ENCODE measurements around the gene MAPKBP1. TPM values are rescaled to one million over a fixed set of nuclear protein-coding genes. Genes with fewer than 3 reads are reported as not detected.

MAPKBP1 gene
- total and polyA plus RNA-seq, 9 of the 15 experiments (the other 6 are each of a cell fraction or from before 2014, with no cell fraction given) = 0.15 to 9.5 (median 4.5) TPM

GRCh38 chr15:41822471-41822870, 48.2 kb downstream of the MAPKBP1 start:
- no peak overlapping the region for H3K4me3 ChIP-seq
- H3K9me3 ChIP-seq (replicated peaks; ENCODE audit: control insufficient read depth, insufficient read depth, low read depth, low read length) = no peaks in the 10 kb centered on the region
- H3K9me1 ChIP-seq (ENCODE audit: control insufficient read depth, insufficient read depth, low read length) = no peaks in the 10 kb centered on the region
- 67% methylated on average over 4 of the region's 6 CpGs for WGBS (ENCODE audit: insufficient coverage, low coverage, missing lambda C conversion rate)
- H3K4me1 ChIP-seq (replicated peaks in 1 of 2; ENCODE audit: control insufficient read depth in 2 of 2, insufficient read depth in 2 of 2, low read length in 2 of 2) = peaks cover 0 to 5% of the 10 kb centered on the region in 2 experiments; a peak in 2 of 5 replicates
- no peak overlapping the region for H3K9ac ChIP-seq (ENCODE audit: insufficient read depth in 1 of 2, low read depth in 2 of 2, low read length in 2 of 2)
- no peaks in the 10 kb centered on the region for H4K20me1 ChIP-seq (replicated peaks; ENCODE audit: control insufficient read depth, insufficient read depth, low read length)
- H3K4me2 ChIP-seq (ENCODE audit: insufficient read depth, low read length) = no peak overlapping the region
- H3K27ac ChIP-seq (ENCODE audit: extremely low read depth, low read depth, low read length) = no peak overlapping the region
- peaks cover 10% of the 10 kb centered on the region; the same call in 1 of the 3 replicates for H3K36me3 ChIP-seq (ENCODE audit: control insufficient read depth, insufficient read depth, low read length)
- ChIA-PET CTCF (ENCODE audit: low intra/inter-chr PET ratio) (no interaction called here), POLR2A (interaction anchor here (0.6 to 1.9 kb wide), 2 partner anchors 11 to 1931 kb away, joined by 3 to 4 read pairs; no protein-coding TSS in a partner anchor)
- intact Hi-C loops (cut with micrococcal nuclease) (no loop called here), in situ Hi-C loops (cut with MboI) (loop anchor here (25.0 kb wide), 1 partner anchor 360 kb away; no protein-coding TSS in a partner anchor)
- H3K27me3 ChIP-seq (ENCODE audit: control insufficient read depth in 2 of 2, insufficient read depth in 2 of 2, low read length in 2 of 2) = no peaks in the 10 kb centered on the region
- BruUV-seq (replicated peaks) = no TSS peak
- no peak for ATAC-seq
- H2AFZ ChIP-seq (ENCODE audit: low read depth, low read length) = no peak overlapping the region
- H3K79me2 ChIP-seq (ENCODE audit: control insufficient read depth, insufficient read depth, low read length) = no peaks in the 10 kb centered on the region
- no peak for DNase-seq (ENCODE audit: extremely low read depth in 1 of 4, low spot score in 3 of 4)
- FAIRE-seq = no peak
- TF ChIP-seq, protein P1, sequence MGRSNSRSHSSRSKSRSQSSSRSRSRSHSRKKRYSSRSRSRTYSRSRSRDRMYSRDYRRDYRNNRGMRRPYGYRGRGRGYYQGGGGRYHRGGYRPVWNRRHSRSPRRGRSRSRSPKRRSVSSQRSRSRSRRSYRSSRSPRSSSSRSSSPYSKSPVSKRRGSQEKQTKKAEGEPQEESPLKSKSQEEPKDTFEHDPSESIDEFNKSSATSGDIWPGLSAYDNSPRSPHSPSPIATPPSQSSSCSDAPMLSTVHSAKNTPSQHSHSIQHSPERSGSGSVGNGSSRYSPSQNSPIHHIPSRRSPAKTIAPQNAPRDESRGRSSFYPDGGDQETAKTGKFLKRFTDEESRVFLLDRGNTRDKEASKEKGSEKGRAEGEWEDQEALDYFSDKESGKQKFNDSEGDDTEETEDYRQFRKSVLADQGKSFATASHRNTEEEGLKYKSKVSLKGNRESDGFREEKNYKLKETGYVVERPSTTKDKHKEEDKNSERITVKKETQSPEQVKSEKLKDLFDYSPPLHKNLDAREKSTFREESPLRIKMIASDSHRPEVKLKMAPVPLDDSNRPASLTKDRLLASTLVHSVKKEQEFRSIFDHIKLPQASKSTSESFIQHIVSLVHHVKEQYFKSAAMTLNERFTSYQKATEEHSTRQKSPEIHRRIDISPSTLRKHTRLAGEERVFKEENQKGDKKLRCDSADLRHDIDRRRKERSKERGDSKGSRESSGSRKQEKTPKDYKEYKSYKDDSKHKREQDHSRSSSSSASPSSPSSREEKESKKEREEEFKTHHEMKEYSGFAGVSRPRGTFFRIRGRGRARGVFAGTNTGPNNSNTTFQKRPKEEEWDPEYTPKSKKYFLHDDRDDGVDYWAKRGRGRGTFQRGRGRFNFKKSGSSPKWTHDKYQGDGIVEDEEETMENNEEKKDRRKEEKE (IDR thresholded peaks at IDR 0.05; ENCODE audit: borderline replicate concordance in 1 of 2, control insufficient read depth in 1 of 2, low read depth in 2 of 2, low read length in 1 of 2) = no peak
- no peak for TF ChIP-seq TEAD1 (CRISPR knock-in tag; IDR thresholded peaks at IDR 0.05)
- no peak for TF ChIP-seq NCOA6 (IDR thresholded peaks at IDR 0.05)
- TF ChIP-seq, protein P2, sequence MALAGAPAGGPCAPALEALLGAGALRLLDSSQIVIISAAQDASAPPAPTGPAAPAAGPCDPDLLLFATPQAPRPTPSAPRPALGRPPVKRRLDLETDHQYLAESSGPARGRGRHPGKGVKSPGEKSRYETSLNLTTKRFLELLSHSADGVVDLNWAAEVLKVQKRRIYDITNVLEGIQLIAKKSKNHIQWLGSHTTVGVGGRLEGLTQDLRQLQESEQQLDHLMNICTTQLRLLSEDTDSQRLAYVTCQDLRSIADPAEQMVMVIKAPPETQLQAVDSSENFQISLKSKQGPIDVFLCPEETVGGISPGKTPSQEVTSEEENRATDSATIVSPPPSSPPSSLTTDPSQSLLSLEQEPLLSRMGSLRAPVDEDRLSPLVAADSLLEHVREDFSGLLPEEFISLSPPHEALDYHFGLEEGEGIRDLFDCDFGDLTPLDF (CRISPR knock-in tag; IDR thresholded peaks at IDR 0.05) = no peak
- no peak for TF ChIP-seq GABPB2 (CRISPR knock-in tag; conservative IDR thresholded peaks at IDR 0.05)
- TF ChIP-seq CBFA2T3 (IDR thresholded peaks at IDR 0.05) = no peak
- TF ChIP-seq SMAD1 (IDR thresholded peaks at IDR 0.05; ENCODE audit: low read depth, low read length, partially characterized antibody) = no peak
- TF ChIP-seq ARID4B (CRISPR knock-in tag; IDR thresholded peaks at IDR 0.05) = no peak
- no peak for TF ChIP-seq RBM17 (IDR thresholded peaks at IDR 0.05; ENCODE audit: borderline replicate concordance, low read depth, low read length)
- no peak for TF ChIP-seq PML (IDR thresholded peaks at IDR 0.05; ENCODE audit: low read length)
- TF ChIP-seq, protein P3, sequence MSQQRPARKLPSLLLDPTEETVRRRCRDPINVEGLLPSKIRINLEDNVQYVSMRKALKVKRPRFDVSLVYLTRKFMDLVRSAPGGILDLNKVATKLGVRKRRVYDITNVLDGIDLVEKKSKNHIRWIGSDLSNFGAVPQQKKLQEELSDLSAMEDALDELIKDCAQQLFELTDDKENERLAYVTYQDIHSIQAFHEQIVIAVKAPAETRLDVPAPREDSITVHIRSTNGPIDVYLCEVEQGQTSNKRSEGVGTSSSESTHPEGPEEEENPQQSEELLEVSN (IDR thresholded peaks at IDR 0.05; ENCODE audit: borderline replicate concordance in 1 of 2, extremely low read depth in 1 of 2, insufficient read depth in 1 of 2, insufficient read length in 1 of 2, low read depth in 1 of 2, low read length in 1 of 2, poor library complexity in 1 of 2, severe bottlenecking in 1 of 2) = no peak
- no peak for TF ChIP-seq TAL1 (IDR thresholded peaks at IDR 0.05)

Data from K562 (cell line).